ENCODE data around the gene FAM78A.
"Not testable (repeated sequence)": the region's sequence is repeated elsewhere in the genome, so short reads cannot be mapped to it uniquely, and the experiment has no call there.

Gene FAM78A

GRCh38 chr9:131270171-131271015 lies 5.9 kb downstream of the FAM78A start:
- FAIRE-seq, result peak; percentile 82
- DNase-seq (ENCODE audit: insufficient read length, low spot score), result no peak
- TF ChIP-seq PAX5 (IDR thresholded peaks at IDR 0.05; ENCODE audit: insufficient read depth, low read length, severe bottlenecking) (no peak), SPI1 (IDR thresholded peaks at IDR 0.05; ENCODE audit: low read depth, low read length) (0 out of 2 replicates have a peak, but pooled peaks have one; percentile 33)

- TF ChIP-seq SPI1 (IDR thresholded peaks at IDR 0.05; ENCODE audit: low read depth, low read length) (no peak), PAX5 (IDR thresholded peaks at IDR 0.05; ENCODE audit: insufficient read depth, low read length, severe bottlenecking) (no peak), POLR2A (IDR thresholded peaks at IDR 0.05; ENCODE audit: low read depth, low read length) (no peak), POU2F2 (IDR thresholded peaks at IDR 0.05; ENCODE audit: low read depth, low read length) (no peak), POLR2AphosphoS5 (IDR thresholded peaks at IDR 0.05; ENCODE audit: low read depth, low read length) (no peak), TAF1 (IDR thresholded peaks at IDR 0.05; ENCODE audit: low read depth, low read length) (no peak)
- DNase-seq (ENCODE audit: insufficient read length, low spot score) (no peak), FAIRE-seq (no peak)
These were observed 9.8 kb downstream of the FAM78A start for GRCh38 chr9:131266266-131267229.

- TF ChIP-seq POLR2A (IDR thresholded peaks at IDR 0.05; ENCODE audit: low read depth, low read length) (no peak), TAF1 (IDR thresholded peaks at IDR 0.05; ENCODE audit: low read depth, low read length) (no peak), POLR2AphosphoS5 (IDR thresholded peaks at IDR 0.05; ENCODE audit: low read depth, low read length) (no peak), PAX5 (IDR thresholded peaks at IDR 0.05; ENCODE audit: insufficient read depth, low read length, severe bottlenecking) (no peak), POU2F2 (IDR thresholded peaks at IDR 0.05; ENCODE audit: low read depth, low read length) (no peak), SPI1 (IDR thresholded peaks at IDR 0.05; ENCODE audit: low read depth, low read length) (no peak)
- no peak for DNase-seq (ENCODE audit: insufficient read length, low spot score)
- no peak for FAIRE-seq
These were observed 12.1 kb downstream of the FAM78A start for GRCh38 chr9:131264231-131264630.

GRCh38 chr9:131263701-131264100 lies 12.6 kb downstream of the FAM78A start:
- TF ChIP-seq POLR2AphosphoS5 (IDR thresholded peaks at IDR 0.05; ENCODE audit: low read depth, low read length) (no peak), SPI1 (IDR thresholded peaks at IDR 0.05; ENCODE audit: low read depth, low read length) (no peak), POLR2A (IDR thresholded peaks at IDR 0.05; ENCODE audit: low read depth, low read length) (no peak), POU2F2 (IDR thresholded peaks at IDR 0.05; ENCODE audit: low read depth, low read length) (no peak), TAF1 (IDR thresholded peaks at IDR 0.05; ENCODE audit: low read depth, low read length) (no peak), PAX5 (IDR thresholded peaks at IDR 0.05; ENCODE audit: insufficient read depth, low read length, severe bottlenecking) (no peak)
- FAIRE-seq, result no peak
- no peak for DNase-seq (ENCODE audit: insufficient read length, low spot score)

- not testable (repeated sequence) for DNase-seq (ENCODE audit: insufficient read length, low spot score)
- peak; percentile 5 for FAIRE-seq
These were observed 13.3 kb downstream of the FAM78A start for GRCh38 chr9:131263033-131263343.

GRCh38 chr9:131262327-131263032 lies 13.8 kb downstream of the FAM78A start:
- DNase-seq (ENCODE audit: insufficient read length, low spot score) (no peak), FAIRE-seq (peak; percentile 89)
- TF ChIP-seq SPI1 (IDR thresholded peaks at IDR 0.05; ENCODE audit: low read depth, low read length), result peak; percentile 95
- no peak for TF ChIP-seq POU2F2 (IDR thresholded peaks at IDR 0.05; ENCODE audit: low read depth, low read length)

- no peak for DNase-seq (ENCODE audit: insufficient read length, low spot score)
- TF ChIP-seq POLR2AphosphoS5 (IDR thresholded peaks at IDR 0.05; ENCODE audit: low read depth, low read length), result no peak
- TF ChIP-seq TAF1 (IDR thresholded peaks at IDR 0.05; ENCODE audit: low read depth, low read length), result no peak
- no peak for FAIRE-seq
These were observed 15.4 kb downstream of the FAM78A start for GRCh38 chr9:131260751-131261452.

- no peak for FAIRE-seq
- no peak for DNase-seq (ENCODE audit: insufficient read length, low spot score)
- TF ChIP-seq POU2F2 (IDR thresholded peaks at IDR 0.05; ENCODE audit: low read depth, low read length) (no peak), POLR2AphosphoS5 (IDR thresholded peaks at IDR 0.05; ENCODE audit: low read depth, low read length) (no peak), SPI1 (IDR thresholded peaks at IDR 0.05; ENCODE audit: low read depth, low read length) (no peak), POLR2A (IDR thresholded peaks at IDR 0.05; ENCODE audit: low read depth, low read length) (no peak), TAF1 (IDR thresholded peaks at IDR 0.05; ENCODE audit: low read depth, low read length) (no peak), PAX5 (IDR thresholded peaks at IDR 0.05; ENCODE audit: insufficient read depth, low read length, severe bottlenecking) (no peak)
These were observed 16.3 kb downstream of the FAM78A start for GRCh38 chr9:131259916-131260597.

- FAIRE-seq, result no peak
- TF ChIP-seq POLR2AphosphoS5 (IDR thresholded peaks at IDR 0.05; ENCODE audit: low read depth, low read length) (no peak), PAX5 (IDR thresholded peaks at IDR 0.05; ENCODE audit: insufficient read depth, low read length, severe bottlenecking) (no peak), POU2F2 (IDR thresholded peaks at IDR 0.05; ENCODE audit: low read depth, low read length) (no peak), POLR2A (IDR thresholded peaks at IDR 0.05; ENCODE audit: low read depth, low read length) (no peak), TAF1 (IDR thresholded peaks at IDR 0.05; ENCODE audit: low read depth, low read length) (no peak), SPI1 (IDR thresholded peaks at IDR 0.05; ENCODE audit: low read depth, low read length) (no peak)
- DNase-seq (ENCODE audit: insufficient read length, low spot score), result no peak
These were observed 16.8 kb downstream of the FAM78A start for GRCh38 chr9:131259432-131259898.

Measured in GM12891 (cell line).